Liver (tissue), 9 donors: ENCODE results near the gene ZKSCAN5. TPM values are rescaled to one million over a fixed set of nuclear protein-coding genes. Genes with fewer than 3 reads are reported as not detected.

Experiments used
- DNase-seq: peaks from one replicate; pipeline ENCODE4 v3.0.0-alpha.2; 2017; ENCODE audit warnings: low spot score
- H3K27ac ChIP-seq, 2 donors: one replicate each; pipeline ENCODE4 v1.7.0; 2013; ENCODE audit warnings: inconsistent platforms in 2 of 2, low read length in 2 of 2, control low read depth in 1 of 2, low read depth in 1 of 2, mild to moderate bottlenecking in 1 of 2
- H3K27me3 ChIP-seq, 4 donors: one replicate each; pipeline versions ENCODE4 v1.6.1 to v1.7.0; 2013; ENCODE audit warnings: low read length in 3 of 4, inconsistent platforms in 1 of 4, mild to moderate bottlenecking in 1 of 4, moderate library complexity in 1 of 4; ENCODE audit not compliant: control insufficient read depth in 4 of 4, insufficient read depth in 4 of 4
- H3K36me3 ChIP-seq, 4 donors: one replicate each; pipeline versions ENCODE4 v1.6.1 to v1.7.0; 2013; ENCODE audit warnings: low read length in 3 of 4, mild to moderate bottlenecking in 3 of 4, low read depth in 1 of 4, moderate library complexity in 1 of 4; ENCODE audit not compliant: control insufficient read depth in 4 of 4, insufficient read depth in 3 of 4
- H3K4me1 ChIP-seq, 4 donors: one replicate each; pipeline versions ENCODE4 v1.6.1 to v1.7.0; 2013; ENCODE audit warnings: low read length in 3 of 4, mild to moderate bottlenecking in 3 of 4, moderate library complexity in 1 of 4; ENCODE audit not compliant: control insufficient read depth in 4 of 4, insufficient read depth in 4 of 4
- H3K4me3 ChIP-seq, 3 donors: one replicate each; pipeline versions ENCODE4 v1.6.1 to v1.7.0; 2013; ENCODE audit warnings: low read length in 3 of 3, control low read depth in 1 of 3, low read depth in 1 of 3, mild to moderate bottlenecking in 1 of 3
- H3K9ac ChIP-seq, 2 donors: one replicate each; pipeline ENCODE4 v1.7.0; 2013; ENCODE audit warnings: low read length in 2 of 2, mild to moderate bottlenecking in 2 of 2, moderate library complexity in 2 of 2, control low read depth in 1 of 2, low read depth in 1 of 2
- H3K9me3 ChIP-seq, 4 donors: one replicate each; pipeline versions ENCODE4 v1.6.1 to v1.7.0; 2013; ENCODE audit warnings: low read length in 3 of 4; ENCODE audit not compliant: control insufficient read depth in 4 of 4
- EGR1 ChIP-seq, 2 donors: IDR thresholded peaks; 2 replicates each; pipeline ENCODE4 v1.6.1; 2016 to 2018; ENCODE audit warnings: antibody characterized with exemption in 2 of 2, low read depth in 2 of 2
- FOXA2 ChIP-seq: IDR thresholded peaks from 2 replicates; pipeline ENCODE4 v1.6.1; 2016; ENCODE audit warnings: antibody characterized with exemption
- GABPA ChIP-seq, 2 donors: IDR thresholded peaks in 1 of 2; conservative IDR thresholded peaks in 1 of 2; 2 replicates each; pipeline ENCODE4 v1.6.1; 2016; ENCODE audit warnings: antibody characterized with exemption in 2 of 2, mild to moderate bottlenecking in 1 of 2, moderate library complexity in 1 of 2
- HNF4A ChIP-seq, 2 donors: conservative IDR thresholded peaks; 2 replicates each; pipeline ENCODE4 v1.6.1; 2016; ENCODE audit warnings: antibody characterized with exemption in 2 of 2, mild to moderate bottlenecking in 2 of 2
- HNF4G ChIP-seq: IDR thresholded peaks from 2 replicates; pipeline ENCODE4 v1.6.1; 2016; ENCODE audit warnings: antibody characterized with exemption
- JUND ChIP-seq, 2 donors: IDR thresholded peaks; 2 replicates each; pipeline ENCODE4 v1.6.1; 2016; ENCODE audit warnings: antibody characterized with exemption in 2 of 2
- RAD21 ChIP-seq, 2 donors: IDR thresholded peaks; 2 replicates each; pipeline ENCODE4 v1.6.1; 2016; ENCODE audit warnings: antibody characterized with exemption in 2 of 2, mild to moderate bottlenecking in 2 of 2
- RXRA ChIP-seq, 2 donors: IDR thresholded peaks; 2 replicates each; pipeline ENCODE4 v1.6.1; 2017 to 2018; ENCODE audit warnings: antibody characterized with exemption in 2 of 2, mild to moderate bottlenecking in 1 of 2
- TAF1 ChIP-seq: conservative IDR thresholded peaks from 2 replicates; pipeline ENCODE4 v1.6.1; 2016; ENCODE audit warnings: antibody characterized with exemption, mild to moderate bottlenecking
- YY1 ChIP-seq: IDR thresholded peaks from 2 replicates; pipeline ENCODE4 v1.6.1; 2016; ENCODE audit warnings: antibody characterized with exemption, mild to moderate bottlenecking
- WGBS: extraction: QIAGEN DNeasy Blood & Tissue Kit; methylation state at CpG from one replicate; pipeline ENCODE4 v1.1.7; 2013; 5-methylcytosine and 5-hydroxymethylcytosine counted together
- polyA plus RNA-seq, 2 donors: library from polyadenylated mRNA; stranded (reverse) in 1 of 2; unstranded in 1 of 2; fragments of 200-250 nt in 1 of 2; fragments of >200 nt in 1 of 2; fragmentation: Nextera tagmentation in 1 of 2; extraction: Ambion mirVana in 1 of 2; gene quantifications; one replicate each; pipeline versions ENCODE4 v1.2.1 to v1.2.3, GENCODE V29; 2013 to 2015
- total RNA-seq, 2 donors: library from RNA; depleted of rRNA; stranded (reverse); fragments of >200 nt; gene quantifications; one replicate each; pipeline ENCODE4 v1.2.3, GENCODE V29; 2014
- TF ChIP-seq, protein P1 (sequence below): IDR thresholded peaks from 2 replicates; pipeline ENCODE4 v1.6.1; 2016; ENCODE audit warnings: antibody characterized with exemption, mild to moderate bottlenecking
- TF ChIP-seq, protein P2 (sequence below): IDR thresholded peaks from 2 replicates; pipeline ENCODE4 v1.6.1; 2016; ENCODE audit warnings: antibody characterized with exemption
- TF ChIP-seq, protein P3 (sequence below): IDR thresholded peaks from 2 replicates; pipeline ENCODE4 v1.6.1; 2016; ENCODE audit warnings: antibody characterized with exemption
- TF ChIP-seq, protein P4 (sequence below): IDR thresholded peaks from 2 replicates; pipeline ENCODE4 v1.6.1; 2016; ENCODE audit warnings: antibody characterized with exemption
- TF ChIP-seq, protein P5 (sequence below): fragments of 150-350 bp; IDR thresholded peaks from 2 replicates; pipeline ENCODE4 v1.5.1; 2017; ENCODE audit warnings: improper control_type of control experiment, low read depth, low read length; ENCODE audit not compliant: missing input control
- donor health status: healthy.
- donor health status: healthy.
- donor health status: healthy.
- donor health status: healthy.
- donor health status: healthy.

ZKSCAN5 gene
- total and polyA plus RNA-seq, 4 donors = 1.7 to 5.4 (median 3.4) TPM

DNA sequence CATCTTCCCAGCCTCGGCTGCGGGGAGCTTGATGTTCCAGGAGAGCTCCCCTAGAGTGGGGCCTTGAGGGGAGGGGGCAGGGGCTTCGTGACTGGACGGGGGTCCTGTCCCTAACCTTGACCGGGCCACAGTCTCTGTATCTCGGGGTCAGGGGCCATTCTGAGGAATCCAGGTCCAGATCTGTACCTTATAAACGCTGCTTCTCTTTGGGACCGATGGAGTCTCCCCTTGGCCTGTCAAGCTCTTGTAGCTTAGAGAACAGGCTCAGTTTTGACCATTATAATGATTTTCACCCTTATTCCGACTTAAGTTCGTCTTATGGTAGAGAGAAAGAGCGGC is 831 bp downstream of the ZKSCAN5 start:
- Histone ChIP-seq H3K36me3 (peaks cover 0 to 2% (median 0%) of the 10 kb centered on the region in 4 donors), H3K4me1 (peaks cover 5 to 27% (median 24%) of the 10 kb centered on the region in 4 donors), H3K9ac (peak overlapping the region; percentile 61 to 90), H3K27me3 (no peaks in the 10 kb centered on the region), H3K4me3 (peak overlapping the region; percentile 80 to 98 (median 88)), H3K9me3 (no peaks in the 10 kb centered on the region), H3K27ac (peak overlapping the region; percentile 94 to 98)
- TF ChIP-seq, protein P1, sequence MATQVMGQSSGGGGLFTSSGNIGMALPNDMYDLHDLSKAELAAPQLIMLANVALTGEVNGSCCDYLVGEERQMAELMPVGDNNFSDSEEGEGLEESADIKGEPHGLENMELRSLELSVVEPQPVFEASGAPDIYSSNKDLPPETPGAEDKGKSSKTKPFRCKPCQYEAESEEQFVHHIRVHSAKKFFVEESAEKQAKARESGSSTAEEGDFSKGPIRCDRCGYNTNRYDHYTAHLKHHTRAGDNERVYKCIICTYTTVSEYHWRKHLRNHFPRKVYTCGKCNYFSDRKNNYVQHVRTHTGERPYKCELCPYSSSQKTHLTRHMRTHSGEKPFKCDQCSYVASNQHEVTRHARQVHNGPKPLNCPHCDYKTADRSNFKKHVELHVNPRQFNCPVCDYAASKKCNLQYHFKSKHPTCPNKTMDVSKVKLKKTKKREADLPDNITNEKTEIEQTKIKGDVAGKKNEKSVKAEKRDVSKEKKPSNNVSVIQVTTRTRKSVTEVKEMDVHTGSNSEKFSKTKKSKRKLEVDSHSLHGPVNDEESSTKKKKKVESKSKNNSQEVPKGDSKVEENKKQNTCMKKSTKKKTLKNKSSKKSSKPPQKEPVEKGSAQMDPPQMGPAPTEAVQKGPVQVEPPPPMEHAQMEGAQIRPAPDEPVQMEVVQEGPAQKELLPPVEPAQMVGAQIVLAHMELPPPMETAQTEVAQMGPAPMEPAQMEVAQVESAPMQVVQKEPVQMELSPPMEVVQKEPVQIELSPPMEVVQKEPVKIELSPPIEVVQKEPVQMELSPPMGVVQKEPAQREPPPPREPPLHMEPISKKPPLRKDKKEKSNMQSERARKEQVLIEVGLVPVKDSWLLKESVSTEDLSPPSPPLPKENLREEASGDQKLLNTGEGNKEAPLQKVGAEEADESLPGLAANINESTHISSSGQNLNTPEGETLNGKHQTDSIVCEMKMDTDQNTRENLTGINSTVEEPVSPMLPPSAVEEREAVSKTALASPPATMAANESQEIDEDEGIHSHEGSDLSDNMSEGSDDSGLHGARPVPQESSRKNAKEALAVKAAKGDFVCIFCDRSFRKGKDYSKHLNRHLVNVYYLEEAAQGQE = no peak
- TF ChIP-seq RXRA (IDR thresholded peaks at IDR 0.05) (no peak), HNF4A (conservative IDR thresholded peaks at IDR 0.05) (peak in 1 of 2 donors; percentile 36), RAD21 (IDR thresholded peaks at IDR 0.05) (no peak), TAF1 (no peak), YY1 (no peak)
- 1% methylated on average over 11 of the region's 11 CpGs for WGBS
- DNase-seq = no peak

DNA sequence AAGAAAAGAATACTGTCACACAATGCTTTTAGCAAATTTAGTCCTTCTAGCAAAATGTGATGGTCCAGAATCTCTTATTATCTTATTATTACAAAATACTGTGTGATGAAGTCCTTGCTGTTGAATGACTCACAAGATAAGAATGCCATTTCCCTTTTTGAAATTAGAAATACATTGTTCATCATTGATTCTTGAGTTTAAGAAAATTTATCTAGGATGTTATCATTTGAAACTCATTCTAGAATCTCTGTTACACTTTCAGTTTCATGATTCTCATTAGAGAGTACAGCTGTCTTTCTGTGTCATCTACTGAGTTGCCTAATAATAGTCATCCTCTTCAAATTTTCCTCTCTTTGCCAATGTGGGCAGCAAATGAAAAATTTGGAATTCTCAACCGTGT is 9.6 kb downstream of the ZKSCAN5 start:
- Histone ChIP-seq H3K27me3 (no peaks in the 10 kb centered on the region), H3K9ac (no peak overlapping the region), H3K4me1 (no peaks in the 10 kb centered on the region), H3K9me3 (no peaks in the 10 kb centered on the region), H3K27ac (no peak overlapping the region), H3K4me3 (no peak overlapping the region), H3K36me3 (peaks cover 4 to 28% (median 26%) of the 10 kb centered on the region in 4 donors)
- DNase-seq = no peak
- TF ChIP-seq YY1 (no peak), EGR1 (IDR thresholded peaks at IDR 0.05; ENCODE audit: low read depth in 2 of 2) (no peak), TAF1 (no peak), HNF4G (no peak), HNF4A (conservative IDR thresholded peaks at IDR 0.05) (no peak), FOXA2 (no peak), JUND (IDR thresholded peaks at IDR 0.05) (no peak), RAD21 (IDR thresholded peaks at IDR 0.05) (no peak), GABPA (IDR thresholded peaks at IDR 0.05 in 1 of 2, conservative IDR thresholded peaks at IDR 0.05 in 1 of 2) (no peak)
- TF ChIP-seq, protein P2, sequence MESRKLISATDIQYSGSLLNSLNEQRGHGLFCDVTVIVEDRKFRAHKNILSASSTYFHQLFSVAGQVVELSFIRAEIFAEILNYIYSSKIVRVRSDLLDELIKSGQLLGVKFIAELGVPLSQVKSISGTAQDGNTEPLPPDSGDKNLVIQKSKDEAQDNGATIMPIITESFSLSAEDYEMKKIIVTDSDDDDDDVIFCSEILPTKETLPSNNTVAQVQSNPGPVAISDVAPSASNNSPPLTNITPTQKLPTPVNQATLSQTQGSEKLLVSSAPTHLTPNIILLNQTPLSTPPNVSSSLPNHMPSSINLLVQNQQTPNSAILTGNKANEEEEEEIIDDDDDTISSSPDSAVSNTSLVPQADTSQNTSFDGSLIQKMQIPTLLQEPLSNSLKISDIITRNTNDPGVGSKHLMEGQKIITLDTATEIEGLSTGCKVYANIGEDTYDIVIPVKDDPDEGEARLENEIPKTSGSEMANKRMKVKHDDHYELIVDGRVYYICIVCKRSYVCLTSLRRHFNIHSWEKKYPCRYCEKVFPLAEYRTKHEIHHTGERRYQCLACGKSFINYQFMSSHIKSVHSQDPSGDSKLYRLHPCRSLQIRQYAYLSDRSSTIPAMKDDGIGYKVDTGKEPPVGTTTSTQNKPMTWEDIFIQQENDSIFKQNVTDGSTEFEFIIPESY = no peak
- TF ChIP-seq, protein P1 = no peak
- TF ChIP-seq, protein P3, sequence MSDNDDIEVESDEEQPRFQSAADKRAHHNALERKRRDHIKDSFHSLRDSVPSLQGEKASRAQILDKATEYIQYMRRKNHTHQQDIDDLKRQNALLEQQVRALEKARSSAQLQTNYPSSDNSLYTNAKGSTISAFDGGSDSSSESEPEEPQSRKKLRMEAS = no peak
- TF ChIP-seq, protein P4, sequence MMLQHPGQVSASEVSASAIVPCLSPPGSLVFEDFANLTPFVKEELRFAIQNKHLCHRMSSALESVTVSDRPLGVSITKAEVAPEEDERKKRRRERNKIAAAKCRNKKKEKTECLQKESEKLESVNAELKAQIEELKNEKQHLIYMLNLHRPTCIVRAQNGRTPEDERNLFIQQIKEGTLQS = no peak
- TF ChIP-seq, protein P5, sequence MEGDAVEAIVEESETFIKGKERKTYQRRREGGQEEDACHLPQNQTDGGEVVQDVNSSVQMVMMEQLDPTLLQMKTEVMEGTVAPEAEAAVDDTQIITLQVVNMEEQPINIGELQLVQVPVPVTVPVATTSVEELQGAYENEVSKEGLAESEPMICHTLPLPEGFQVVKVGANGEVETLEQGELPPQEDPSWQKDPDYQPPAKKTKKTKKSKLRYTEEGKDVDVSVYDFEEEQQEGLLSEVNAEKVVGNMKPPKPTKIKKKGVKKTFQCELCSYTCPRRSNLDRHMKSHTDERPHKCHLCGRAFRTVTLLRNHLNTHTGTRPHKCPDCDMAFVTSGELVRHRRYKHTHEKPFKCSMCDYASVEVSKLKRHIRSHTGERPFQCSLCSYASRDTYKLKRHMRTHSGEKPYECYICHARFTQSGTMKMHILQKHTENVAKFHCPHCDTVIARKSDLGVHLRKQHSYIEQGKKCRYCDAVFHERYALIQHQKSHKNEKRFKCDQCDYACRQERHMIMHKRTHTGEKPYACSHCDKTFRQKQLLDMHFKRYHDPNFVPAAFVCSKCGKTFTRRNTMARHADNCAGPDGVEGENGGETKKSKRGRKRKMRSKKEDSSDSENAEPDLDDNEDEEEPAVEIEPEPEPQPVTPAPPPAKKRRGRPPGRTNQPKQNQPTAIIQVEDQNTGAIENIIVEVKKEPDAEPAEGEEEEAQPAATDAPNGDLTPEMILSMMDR = no peak
- WGBS = 91% methylated on average over 1 of the region's 1 CpG
